HG03103 (cell line): ENCODE data around the gene KCNQ1.

Source experiments
- ATAC-seq: cut with Tn5 transposase; IDR thresholded peaks from one replicate; pipeline ENCODE4 v1.9.1; 2021; ENCODE audit warnings: low read depth; ENCODE audit not compliant: unreplicated experiment

KCNQ1 gene

DNA sequence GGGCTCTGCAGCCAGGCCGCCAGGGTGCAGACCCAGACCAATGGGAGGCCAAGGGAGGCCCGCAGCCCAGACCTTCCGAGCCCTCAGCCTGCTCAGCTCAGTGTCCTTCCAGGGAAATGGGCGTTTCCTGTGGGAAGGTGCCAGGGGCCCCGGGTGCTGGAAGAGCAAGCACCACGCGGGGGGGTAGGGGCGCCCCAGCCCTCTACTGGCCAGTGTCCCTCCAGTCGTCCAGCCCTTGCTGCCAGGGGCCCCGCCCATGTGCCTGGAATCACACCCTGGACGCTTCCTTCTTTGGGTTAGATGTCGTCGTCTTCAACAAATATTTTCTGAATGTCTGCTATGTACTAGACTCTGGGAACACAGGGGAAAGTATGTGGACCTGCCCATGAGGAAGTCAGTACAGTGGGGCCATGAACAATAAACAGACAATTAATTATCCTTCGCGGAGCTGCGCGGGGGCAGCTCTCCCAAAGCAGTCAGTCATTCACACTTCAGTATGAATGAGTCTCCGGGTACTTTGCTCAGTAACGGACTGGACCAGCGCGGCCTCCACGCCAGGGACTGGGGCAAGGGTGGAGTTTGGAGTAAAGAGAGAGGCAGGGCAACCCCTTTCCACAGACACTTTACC is 380.6 kb downstream of the KCNQ1 start:
- no peak for ATAC-seq

GRCh38 chr11:2825889-2826678 is 381.3 kb downstream of the KCNQ1 start:
- ATAC-seq, result no peak

DNA sequence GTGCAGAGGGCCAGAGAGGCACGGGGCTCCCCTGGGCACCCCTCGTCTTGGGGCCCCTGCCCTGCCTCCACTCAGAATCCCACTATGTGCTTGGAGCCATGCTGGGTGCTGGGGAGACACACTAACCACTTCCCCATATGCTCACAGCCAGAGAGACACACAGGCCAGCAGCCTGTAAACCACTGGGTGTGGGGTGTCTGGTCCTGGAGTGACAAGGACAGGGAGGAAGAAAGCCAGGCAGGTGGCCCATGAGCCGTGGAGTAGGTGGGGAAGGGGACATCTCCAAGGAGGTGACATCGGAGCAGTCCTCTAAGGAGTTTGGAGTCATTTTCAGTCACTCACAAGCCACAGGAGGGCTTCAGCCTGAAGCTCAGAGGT is 381.9 kb downstream of the KCNQ1 start:
- no peak for ATAC-seq

- no peak for ATAC-seq
Observed at GRCh38 chr11:2827256-2827655, 382.4 kb downstream of the KCNQ1 start.

- no peak for ATAC-seq
Observed at GRCh38 chr11:2827792-2828191, 383.0 kb downstream of the KCNQ1 start.

DNA sequence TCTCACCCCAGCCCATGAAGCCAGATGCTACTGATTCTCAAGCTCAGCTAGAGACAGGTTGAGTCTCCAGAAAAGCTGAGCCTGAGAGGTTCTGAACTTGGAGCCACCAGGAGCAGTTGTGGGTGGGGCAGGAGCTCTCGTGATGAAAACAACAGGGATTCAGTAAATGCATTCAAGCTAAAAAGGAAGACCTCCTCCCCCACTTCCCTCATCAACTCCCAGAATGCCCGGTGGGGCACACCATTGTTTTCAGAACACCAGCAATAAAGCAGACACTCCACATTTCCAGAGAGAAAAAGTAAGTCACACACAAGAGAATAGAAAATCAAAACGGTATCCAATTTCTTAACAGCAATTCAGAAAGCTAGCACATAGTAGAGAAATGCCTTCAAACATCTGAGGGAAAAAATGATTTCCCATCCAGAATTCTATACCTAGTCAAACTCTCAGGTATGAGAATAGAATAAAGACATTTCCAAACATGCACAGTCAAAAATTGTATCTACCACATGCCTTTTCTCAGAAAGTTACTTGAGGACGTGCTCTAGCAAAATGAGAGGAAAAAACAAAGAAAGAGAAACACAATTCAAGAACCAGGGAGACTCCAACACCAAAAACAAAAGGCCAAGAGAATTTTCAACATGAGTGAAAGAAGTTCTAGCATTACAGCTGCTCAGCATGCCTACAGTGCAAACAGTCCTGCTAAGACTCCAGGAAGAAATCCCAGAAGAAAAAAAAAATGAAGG is 383.9 kb downstream of the KCNQ1 start:
- ATAC-seq, result no peak

DNA sequence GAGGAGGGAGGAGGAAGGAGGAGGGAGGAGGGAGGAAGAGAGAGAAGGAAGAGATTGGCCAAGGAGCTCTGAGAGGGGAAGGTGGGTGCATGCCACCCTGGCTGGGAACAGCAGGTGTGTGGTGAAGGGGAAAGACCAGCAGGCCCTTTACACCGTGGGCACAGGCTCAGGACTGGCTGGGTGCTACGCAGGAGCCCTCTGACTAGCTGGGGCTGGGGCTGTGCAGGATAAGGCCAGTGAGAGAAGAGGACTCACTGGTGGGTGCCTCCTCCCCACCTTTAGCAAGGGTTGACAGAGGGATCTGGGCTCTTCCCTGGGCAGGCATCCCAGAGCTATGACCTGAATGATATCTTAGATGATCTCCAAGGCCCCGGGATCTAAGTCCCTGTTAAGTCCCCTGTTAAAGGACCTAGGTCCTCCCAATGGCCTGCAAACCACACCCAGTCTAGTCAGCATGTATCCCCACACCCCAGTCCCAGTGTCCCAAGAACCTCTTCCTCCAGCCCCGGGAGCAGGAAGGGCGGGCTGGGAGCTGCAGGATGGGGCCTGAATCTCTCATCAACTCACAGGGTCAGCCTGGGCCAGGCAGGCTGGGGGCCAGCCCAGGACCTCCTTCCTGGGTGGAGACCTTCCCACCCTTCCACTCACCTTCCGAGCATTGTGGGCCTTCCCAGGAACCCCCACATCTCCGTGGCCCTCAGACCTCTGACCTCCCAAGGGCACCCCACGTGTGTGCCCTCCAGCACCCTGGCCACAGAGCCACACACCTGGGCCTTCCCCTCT is 385.4 kb downstream of the KCNQ1 start:
- no peak for ATAC-seq

GRCh38 chr11:2830886-2831285 is 386.1 kb downstream of the KCNQ1 start:
- ATAC-seq, result no peak

DNA sequence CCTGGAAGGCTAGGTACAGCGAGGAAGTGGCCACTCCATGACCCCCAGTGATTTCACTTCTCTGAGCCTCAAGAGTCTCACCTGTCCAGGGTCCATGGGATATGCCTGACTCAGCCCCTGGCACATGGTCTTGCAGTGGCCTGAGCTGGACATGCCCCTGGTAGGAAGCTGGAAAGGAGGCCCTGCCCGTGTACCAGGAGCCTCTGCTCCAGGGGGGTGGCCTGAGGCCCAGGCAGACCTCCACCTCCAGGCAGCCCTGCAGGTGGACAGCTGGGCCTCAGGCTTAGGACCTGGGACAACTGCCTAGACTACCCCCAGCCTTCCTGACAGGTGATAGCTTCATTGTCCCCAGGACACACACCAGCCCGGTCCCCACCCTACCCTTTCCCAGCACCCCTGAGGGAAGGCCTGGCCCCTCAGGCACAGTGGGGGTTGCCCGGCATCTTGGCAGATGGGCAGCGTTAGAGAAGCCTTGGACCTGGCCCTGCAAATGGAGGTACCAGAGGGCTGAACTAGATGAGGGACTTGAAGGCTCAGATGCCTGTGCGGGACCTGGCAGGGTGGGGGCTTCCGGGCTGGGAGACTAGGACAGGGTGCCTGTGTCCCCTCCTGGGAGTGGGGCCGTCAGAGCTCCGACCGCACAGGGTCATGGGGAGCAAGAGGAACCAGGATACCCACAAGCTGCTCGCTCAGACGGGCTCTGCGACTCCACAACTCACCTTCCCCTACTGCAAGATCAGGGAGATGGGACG is 387.1 kb downstream of the KCNQ1 start:
- ATAC-seq, result no peak

- no peak for ATAC-seq
Observed at GRCh38 chr11:2832533-2833020, 387.8 kb downstream of the KCNQ1 start.

DNA sequence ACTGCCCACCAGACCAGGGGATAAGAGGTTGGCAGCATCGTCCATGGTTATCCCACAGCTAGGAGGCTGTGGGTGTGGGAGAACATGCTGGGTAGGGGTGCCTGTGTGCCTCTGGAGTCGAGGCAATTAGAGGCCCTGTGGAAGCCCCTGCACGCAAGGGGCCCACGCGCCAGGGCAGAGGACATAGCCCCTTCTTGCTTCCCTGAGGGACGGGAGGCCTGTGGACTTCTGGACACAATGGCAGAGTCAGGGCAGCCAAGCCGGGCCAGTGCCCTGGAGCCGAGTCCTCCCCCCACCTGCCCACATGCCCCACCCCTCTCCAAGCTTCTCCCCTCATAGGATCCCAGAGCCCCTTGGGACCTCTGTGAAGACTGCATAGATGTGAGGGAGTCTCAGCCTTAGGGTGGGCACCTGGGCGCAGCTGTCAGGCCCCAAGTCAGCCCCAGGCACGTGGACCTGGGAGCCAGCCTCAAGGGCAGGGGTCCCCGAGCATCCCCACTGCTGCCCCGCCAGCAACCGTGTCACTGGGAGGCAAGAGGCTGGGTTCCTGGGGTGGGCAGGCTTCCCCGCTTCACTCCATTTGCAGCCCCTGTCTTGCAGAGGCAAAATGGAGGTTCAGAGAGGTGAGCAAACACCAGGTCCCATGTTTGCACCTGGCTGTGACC is 388.4 kb downstream of the KCNQ1 start:
- ATAC-seq, result no peak

DNA sequence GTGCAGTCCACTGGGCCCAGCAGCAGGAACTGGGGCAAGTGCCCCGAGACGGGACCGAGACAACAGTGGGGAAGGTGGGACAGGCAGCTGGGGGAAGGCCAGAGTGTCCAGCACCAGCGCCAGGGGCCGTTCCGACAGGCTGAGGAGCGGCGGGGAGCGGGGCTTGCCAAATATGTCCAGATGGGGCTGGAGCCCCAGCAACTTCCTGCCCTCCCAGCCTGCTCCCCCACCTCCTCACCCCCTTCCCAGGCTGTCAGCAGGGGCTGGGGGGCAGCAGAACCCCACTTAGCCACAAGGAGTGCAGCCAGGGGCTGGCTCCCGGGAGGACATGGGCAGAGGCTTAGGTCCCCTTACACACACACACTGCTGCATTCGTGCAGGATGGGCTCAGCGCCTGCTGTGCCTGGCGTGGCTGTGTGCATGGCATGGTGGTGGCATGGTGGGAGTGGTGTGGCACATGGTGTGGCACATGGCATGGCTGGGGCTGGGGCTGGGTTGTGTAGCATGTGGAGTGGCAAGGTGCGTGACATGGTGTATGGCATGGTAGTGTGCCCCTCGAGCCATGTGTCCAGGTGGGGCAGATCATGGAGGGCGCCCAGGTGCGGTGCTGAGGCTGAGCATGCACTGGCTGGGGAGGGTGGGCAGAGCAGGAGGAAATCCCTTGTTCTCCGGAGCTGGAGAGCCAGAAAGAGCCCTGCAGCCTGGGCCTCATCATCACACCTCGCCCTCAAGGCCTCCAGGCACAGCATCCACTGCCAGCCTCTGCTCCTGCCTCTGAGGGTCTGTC is 389.1 kb downstream of the KCNQ1 start:
- no peak for ATAC-seq

DNA sequence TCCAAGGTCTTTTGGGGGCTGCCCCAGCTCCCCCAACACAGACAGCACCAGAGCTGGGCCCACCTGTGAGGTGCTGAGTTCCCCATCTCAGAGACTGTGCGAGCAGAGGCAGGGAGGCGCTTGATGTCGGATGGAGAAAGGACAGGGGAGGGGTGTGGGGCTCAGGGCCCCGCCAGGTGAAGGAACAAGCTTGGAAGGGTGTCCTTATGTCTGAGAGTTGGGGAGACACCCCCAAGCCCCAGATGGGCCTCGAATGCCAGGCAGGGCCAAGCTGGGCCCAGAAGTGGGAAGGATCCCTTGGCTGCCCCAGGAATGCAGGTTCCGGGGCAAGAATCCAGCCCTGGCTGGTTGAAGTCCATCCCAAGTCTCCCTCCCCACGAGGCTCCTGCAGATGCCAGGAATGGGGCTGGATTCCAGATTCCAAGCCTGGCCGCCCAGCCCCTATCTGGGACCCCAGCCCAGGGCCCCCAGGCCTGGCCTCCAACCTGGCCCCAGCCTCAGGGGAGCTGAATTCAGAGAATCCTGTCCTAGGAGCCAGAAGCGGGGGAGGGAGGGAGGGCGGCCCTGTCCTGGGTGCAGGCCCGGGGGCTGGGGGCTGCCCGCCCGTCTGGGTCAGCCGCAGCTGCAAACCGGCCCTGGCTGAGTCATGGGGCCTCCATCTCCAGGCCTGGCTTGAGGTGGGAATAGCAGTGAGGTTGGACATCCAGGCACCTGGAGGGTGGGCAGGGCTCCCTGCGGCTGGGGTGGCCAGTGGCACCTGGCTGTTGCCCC is 389.9 kb downstream of the KCNQ1 start:
- no peak for ATAC-seq

- ATAC-seq, result no peak
Observed at GRCh38 chr11:2835296-2835695, 390.5 kb downstream of the KCNQ1 start.

DNA sequence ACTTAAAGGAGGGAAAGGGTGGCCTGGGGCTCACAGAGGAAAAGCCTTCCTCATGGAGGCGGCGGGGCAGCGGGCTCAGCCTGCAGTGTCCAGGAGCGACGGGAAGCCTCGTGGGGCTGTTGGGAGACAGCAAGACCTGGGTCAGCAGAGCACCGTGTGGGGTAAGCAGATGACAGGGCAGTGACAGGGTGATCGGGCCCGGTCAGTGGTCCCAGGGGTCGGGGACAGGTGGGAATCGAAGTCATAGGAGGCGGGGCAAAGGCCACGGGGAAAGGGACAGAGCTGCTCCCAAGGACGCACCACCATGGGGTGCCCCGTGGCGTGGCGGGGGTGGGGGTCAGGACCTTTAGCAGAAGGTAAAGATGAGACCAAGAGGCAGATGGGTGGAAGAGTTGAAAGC is 390.9 kb downstream of the KCNQ1 start:
- no peak for ATAC-seq

DNA sequence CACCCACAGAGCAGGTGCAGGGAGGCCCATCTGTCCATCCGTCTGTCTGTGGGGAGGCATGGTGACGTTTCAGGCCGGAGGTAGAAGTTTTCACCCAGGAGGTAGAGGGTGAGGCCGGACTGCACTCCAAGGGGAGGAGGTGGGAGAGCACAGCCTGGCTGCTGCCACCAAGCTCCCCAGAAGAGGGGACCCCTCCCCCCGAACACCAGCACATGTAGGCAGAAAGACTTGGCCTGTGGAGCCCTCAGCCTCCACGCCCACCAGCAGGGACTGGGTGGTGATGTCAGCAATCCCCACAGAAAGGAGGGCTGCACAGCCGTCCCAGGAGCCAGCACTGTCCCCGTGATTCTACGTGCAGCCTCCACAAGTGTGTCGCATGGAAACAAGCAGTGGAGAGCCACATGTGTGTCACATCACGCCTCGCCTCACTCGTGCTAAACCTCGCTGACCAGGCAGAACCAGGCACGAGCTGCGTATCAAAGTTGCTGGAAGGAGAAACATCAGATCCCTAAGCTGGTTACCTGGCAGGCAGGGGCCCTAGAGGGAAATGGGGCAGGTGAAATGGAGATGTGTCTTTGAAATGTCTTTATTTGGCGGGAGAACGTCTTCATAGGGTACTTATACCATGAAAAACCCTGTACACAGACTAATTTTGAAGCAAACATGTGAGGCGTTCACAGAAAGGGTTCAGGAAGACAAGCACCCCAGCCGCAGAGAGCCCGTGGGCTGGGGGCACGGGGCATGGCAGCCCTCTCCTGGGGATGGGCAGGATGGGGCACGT is 391.7 kb downstream of the KCNQ1 start:
- no peak for ATAC-seq

DNA sequence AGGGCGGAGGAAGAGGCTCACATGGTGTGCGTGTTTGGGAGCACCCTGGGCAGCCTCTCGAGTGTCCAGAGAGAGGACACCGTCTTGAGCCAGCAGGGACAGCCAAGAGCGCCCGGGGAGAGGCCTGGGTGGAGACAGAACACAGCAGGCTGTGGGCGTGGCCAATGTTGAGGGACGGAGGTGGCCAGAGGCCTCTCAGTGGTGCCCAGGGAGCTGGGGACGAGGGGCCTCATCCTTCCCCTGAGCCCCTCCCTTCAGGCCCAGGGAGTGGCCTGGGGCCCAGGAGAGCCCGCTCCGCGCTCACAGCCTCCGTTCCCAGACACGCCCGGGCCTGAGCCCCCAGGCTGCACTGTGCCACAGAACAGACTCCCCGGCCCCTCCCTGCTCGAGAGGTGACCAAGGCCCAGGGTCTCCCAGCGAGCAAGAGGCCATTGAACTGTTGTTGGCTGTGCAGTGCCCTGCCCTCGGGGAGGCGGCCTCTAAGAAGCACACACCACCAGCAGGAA is 392.3 kb downstream of the KCNQ1 start:
- ATAC-seq, result no peak
